ENCODE data around the gene ARHGAP19. TPM values are rescaled to one million over a fixed set of nuclear protein-coding genes. Genes with fewer than 3 reads are reported as not detected.

ARHGAP19 gene
- total RNA-seq, 4 donors from 2014 or later: 37.5 to 109 (median 77.7) TPM

GRCh38 chr10:97192952-97193435 lies 99.4 kb downstream of the ARHGAP19 start:
- peaks cover 0 to 23% of the 10 kb centered on the region in 2 donors for H3K27me3 ChIP-seq
- TF ChIP-seq CTCF (IDR thresholded peaks at IDR 0.05) (no peak), EP300 (IDR thresholded peaks at IDR 0.05) (no peak), POLR2A (IDR thresholded peaks at IDR 0.05) (no peak)
- 91 to 93% methylated on average over 5 of the region's 5 CpGs for WGBS, 2 donors
- DNase-seq (ENCODE audit: low spot score in 2 of 2): no peak
- H3K9me3 ChIP-seq: no peaks in the 10 kb centered on the region
- no peaks in the 10 kb centered on the region for H3K36me3 ChIP-seq
- H3K4me3 ChIP-seq: no peak overlapping the region
- H3K4me1 ChIP-seq: peaks cover 0 to 11% (median 0%) of the 10 kb centered on the region in 4 donors
- H3K27ac ChIP-seq: no peak overlapping the region

GRCh38 chr10:97190450-97190849 lies 102.0 kb downstream of the ARHGAP19 start:
- Histone ChIP-seq H3K9me3 (no peaks in the 10 kb centered on the region), H3K27ac (no peak overlapping the region), H3K36me3 (no peaks in the 10 kb centered on the region), H3K27me3 (peaks cover 0 to 36% of the 10 kb centered on the region in 2 donors), H3K4me1 (peaks cover 0 to 8% (median 3%) of the 10 kb centered on the region in 4 donors), H3K4me3 (no peak overlapping the region)
- TF ChIP-seq CTCF (IDR thresholded peaks at IDR 0.05) (no peak), EP300 (IDR thresholded peaks at IDR 0.05) (no peak), POLR2A (IDR thresholded peaks at IDR 0.05) (no peak)
- no peak for DNase-seq (ENCODE audit: low spot score in 2 of 2)
- whole genome bisulfite sequencing, 2 donors: 58 to 60% methylated on average over 2 of the region's 2 CpGs

- no peak for DNase-seq (ENCODE audit: low spot score in 2 of 2)
- WGBS, 2 donors: 59 to 70% methylated on average over 11 of the region's 11 CpGs
- H3K27me3 ChIP-seq: peaks cover 0 to 43% of the 10 kb centered on the region in 2 donors
- no peak for TF ChIP-seq EP300 (IDR thresholded peaks at IDR 0.05)
- H3K27ac ChIP-seq: no peak overlapping the region
- H3K4me3 ChIP-seq: no peak overlapping the region
- no peaks in the 10 kb centered on the region for H3K9me3 ChIP-seq
- no peaks in the 10 kb centered on the region for H3K36me3 ChIP-seq
- H3K4me1 ChIP-seq: peaks cover 0 to 12% (median 4%) of the 10 kb centered on the region in 4 donors
These were observed 104.2 kb downstream of the ARHGAP19 start for GRCh38 chr10:97188261-97188711.

- WGBS, 2 donors: 86 to 94% methylated on average over 18 of the region's 18 CpGs
- peaks cover 0 to 44% of the 10 kb centered on the region in 2 donors for H3K27me3 ChIP-seq
- H3K9me3 ChIP-seq: no peaks in the 10 kb centered on the region
- no peaks in the 10 kb centered on the region for H3K36me3 ChIP-seq
- no peak for DNase-seq (ENCODE audit: low spot score in 2 of 2)
- TF ChIP-seq CTCF (IDR thresholded peaks at IDR 0.05): no peak
- TF ChIP-seq EP300 (IDR thresholded peaks at IDR 0.05): no peak
- TF ChIP-seq POLR2A (IDR thresholded peaks at IDR 0.05): no peak
- no peak overlapping the region for H3K4me3 ChIP-seq
- H3K27ac ChIP-seq: no peak overlapping the region
- H3K4me1 ChIP-seq: peaks cover 0 to 12% (median 4%) of the 10 kb centered on the region in 4 donors
These were observed 105.5 kb downstream of the ARHGAP19 start for GRCh38 chr10:97186911-97187310.

GRCh38 chr10:97185326-97186058 lies 106.9 kb downstream of the ARHGAP19 start, which contains the start of gene SLIT1:
SLIT1 (minus strand) TSS chr10:97185959; CDS start chr10:97185674, 285 bp downstream.
- TF ChIP-seq POLR2A (IDR thresholded peaks at IDR 0.05) (no peak), EP300 (IDR thresholded peaks at IDR 0.05) (no peak), CTCF (IDR thresholded peaks at IDR 0.05) (no peak)
- H3K9me3 ChIP-seq: no peaks in the 10 kb centered on the region
- H3K27me3 ChIP-seq: peaks cover 0 to 43% of the 10 kb centered on the region in 2 donors
- H3K4me3 ChIP-seq: peak within 1 kb of the TSS in 2 of 4 donors; percentile 12 to 26
- DNase-seq (ENCODE audit: low spot score in 2 of 2): no peak
- peaks cover 0 to 12% (median 4%) of the 10 kb centered on the region in 4 donors for H3K4me1 ChIP-seq
- H3K36me3 ChIP-seq: no peaks in the 10 kb centered on the region
- 2% methylated on average over 26 to 34 of the region's 74 CpGs for WGBS, 2 donors
- no peak within 1 kb of the TSS for H3K27ac ChIP-seq

Measured in tibial nerve (tissue), 4 donors.